HL-60 (cell line): ENCODE measurements around the gene SPON1.

ENCODE experiments used
- DNase-seq, 2 experiments: peaks; one replicate each; pipeline ENCODE4 v3.0.0-alpha.2; 2010 to 2020; ENCODE audit warnings: low read depth in 1 of 2, low spot score in 1 of 2
- H3K27ac ChIP-seq: fragments of 250-450 bp; sonication (Bioruptor Pico); replicated peaks from 2 replicates; pipeline ENCODE4 v1.5.1; 2020; ENCODE audit warnings: mild to moderate bottlenecking, moderate library complexity
- H3K27me3 ChIP-seq: fragments of 250-450 bp; sonication (Bioruptor Pico); 2 replicates; pipeline ENCODE4 v1.5.1; 2021; ENCODE audit warnings: mild to moderate bottlenecking, moderate library complexity; ENCODE audit not compliant: insufficient read depth, poor library complexity, severe bottlenecking
- H3K4me3 ChIP-seq: replicated peaks from 2 replicates; pipeline ENCODE4 v1.5.1; 2011; ENCODE audit warnings: mild to moderate bottlenecking, control low read depth, low read length; ENCODE audit not compliant: insufficient read depth
- GABPA ChIP-seq: IDR thresholded peaks from 2 replicates; pipeline ENCODE4 v1.6.1; 2012; ENCODE audit warnings: low read depth
- POLR2AphosphoS5 ChIP-seq: IDR thresholded peaks from 2 replicates; pipeline ENCODE4 v1.6.1; 2012; ENCODE audit warnings: low read depth
- REST ChIP-seq: IDR thresholded peaks from 2 replicates; pipeline ENCODE4 v1.6.1; 2012; ENCODE audit warnings: low read depth; ENCODE audit not compliant: insufficient replicate concordance
- SPI1 ChIP-seq: IDR thresholded peaks from 2 replicates; pipeline ENCODE4 v1.6.1; 2012; ENCODE audit warnings: low read depth, mild to moderate bottlenecking, borderline replicate concordance
- TF ChIP-seq, protein P1 (sequence below): IDR thresholded peaks from one replicate; pipeline ENCODE4 v1.5.1; 2011; ENCODE audit warnings: low read length, control low read depth, inconsistent platforms; ENCODE audit not compliant: insufficient read depth

SPON1 gene

GRCh38 chr11:14190992-14191778 is 228.7 kb downstream of the SPON1 start:
- no peak for DNase-seq
- Histone ChIP-seq H3K27me3 (no peaks in the 10 kb centered on the region), H3K4me3 (no peak overlapping the region), H3K27ac (no peak overlapping the region)
- TF ChIP-seq REST (no peak), POLR2AphosphoS5 (no peak), GABPA (no peak), SPI1 (no peak)
- TF ChIP-seq, protein P1, sequence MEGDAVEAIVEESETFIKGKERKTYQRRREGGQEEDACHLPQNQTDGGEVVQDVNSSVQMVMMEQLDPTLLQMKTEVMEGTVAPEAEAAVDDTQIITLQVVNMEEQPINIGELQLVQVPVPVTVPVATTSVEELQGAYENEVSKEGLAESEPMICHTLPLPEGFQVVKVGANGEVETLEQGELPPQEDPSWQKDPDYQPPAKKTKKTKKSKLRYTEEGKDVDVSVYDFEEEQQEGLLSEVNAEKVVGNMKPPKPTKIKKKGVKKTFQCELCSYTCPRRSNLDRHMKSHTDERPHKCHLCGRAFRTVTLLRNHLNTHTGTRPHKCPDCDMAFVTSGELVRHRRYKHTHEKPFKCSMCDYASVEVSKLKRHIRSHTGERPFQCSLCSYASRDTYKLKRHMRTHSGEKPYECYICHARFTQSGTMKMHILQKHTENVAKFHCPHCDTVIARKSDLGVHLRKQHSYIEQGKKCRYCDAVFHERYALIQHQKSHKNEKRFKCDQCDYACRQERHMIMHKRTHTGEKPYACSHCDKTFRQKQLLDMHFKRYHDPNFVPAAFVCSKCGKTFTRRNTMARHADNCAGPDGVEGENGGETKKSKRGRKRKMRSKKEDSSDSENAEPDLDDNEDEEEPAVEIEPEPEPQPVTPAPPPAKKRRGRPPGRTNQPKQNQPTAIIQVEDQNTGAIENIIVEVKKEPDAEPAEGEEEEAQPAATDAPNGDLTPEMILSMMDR: no peak

DNA sequence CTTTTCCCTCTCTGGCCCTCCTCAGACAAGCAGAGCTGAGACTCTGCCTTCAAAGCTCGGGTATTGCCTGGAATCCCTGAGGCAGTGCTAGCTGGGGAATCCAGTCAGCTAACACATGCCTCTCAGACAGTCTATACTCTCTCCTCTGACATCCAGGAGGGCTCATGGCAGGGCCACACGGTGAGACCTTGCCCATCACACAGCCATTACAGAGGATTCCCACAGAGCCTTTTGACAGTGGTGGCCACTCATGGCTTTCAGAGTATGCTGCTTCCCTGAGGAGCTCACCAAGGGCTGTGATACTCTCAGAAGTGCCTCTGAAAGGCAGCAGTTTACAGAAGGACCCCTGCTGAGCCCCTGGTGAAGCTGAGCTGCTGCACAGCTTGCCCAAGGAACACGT is 231.1 kb downstream of the SPON1 start:
- no peak overlapping the region for H3K27ac ChIP-seq
- H3K27me3 ChIP-seq: no peaks in the 10 kb centered on the region
- DNase-seq: no peak
- TF ChIP-seq REST (no peak), SPI1 (no peak), GABPA (no peak), POLR2AphosphoS5 (no peak)
- TF ChIP-seq, protein P1: no peak
- H3K4me3 ChIP-seq: no peak overlapping the region

DNA sequence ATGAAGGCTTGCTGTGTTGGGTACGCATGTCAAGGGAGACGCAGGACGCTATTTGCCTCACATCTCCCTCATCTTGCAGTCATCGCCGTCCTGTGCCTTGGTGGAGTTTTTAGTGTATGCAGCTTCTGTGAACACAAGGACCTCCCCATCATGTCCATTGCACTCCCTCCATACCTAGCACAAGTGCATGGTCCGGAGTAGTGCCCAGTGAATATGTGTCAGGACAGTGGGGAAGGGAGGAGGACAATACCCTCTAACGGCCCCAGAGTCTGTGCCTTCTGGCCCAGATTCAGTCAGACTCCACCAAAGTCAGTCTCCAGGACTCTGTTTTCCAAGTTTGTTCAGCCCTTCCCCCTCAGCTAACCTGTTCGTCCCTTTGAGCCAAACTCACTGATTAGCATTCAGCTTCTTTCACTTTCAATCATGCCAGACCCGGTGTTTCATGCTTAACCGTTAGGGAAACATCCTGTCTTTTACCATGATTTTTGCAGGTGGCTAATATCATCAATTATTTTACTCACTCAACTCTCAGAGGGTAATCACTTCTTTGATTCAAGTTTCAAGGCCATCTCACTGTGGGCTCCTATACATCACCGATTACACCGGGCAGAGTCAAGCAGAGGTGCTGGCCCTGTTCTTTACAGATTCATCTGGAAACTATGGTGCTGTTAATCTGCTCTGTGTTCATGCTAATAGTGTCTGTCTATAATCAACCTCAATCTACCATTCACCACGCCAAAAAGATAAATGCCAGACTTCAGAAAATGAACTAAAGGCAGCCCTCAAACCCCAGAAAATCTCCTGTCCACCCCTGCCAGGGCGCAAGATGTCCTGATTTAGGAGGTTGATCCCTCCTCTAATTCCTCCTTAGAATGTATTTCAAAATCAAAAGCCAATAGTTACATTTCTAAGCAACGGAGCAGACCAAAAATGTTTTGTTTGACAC is 240.0 kb downstream of the SPON1 start:
- H3K27me3 ChIP-seq: no peaks in the 10 kb centered on the region
- H3K27ac ChIP-seq: no peak overlapping the region
- TF ChIP-seq GABPA (no peak), SPI1 (no peak), POLR2AphosphoS5 (no peak), REST (no peak)
- TF ChIP-seq, protein P1: no peak
- no peak for DNase-seq
- no peak overlapping the region for H3K4me3 ChIP-seq
